ENCODE data around the gene ARHGAP42.

ARHGAP42 gene

DNA sequence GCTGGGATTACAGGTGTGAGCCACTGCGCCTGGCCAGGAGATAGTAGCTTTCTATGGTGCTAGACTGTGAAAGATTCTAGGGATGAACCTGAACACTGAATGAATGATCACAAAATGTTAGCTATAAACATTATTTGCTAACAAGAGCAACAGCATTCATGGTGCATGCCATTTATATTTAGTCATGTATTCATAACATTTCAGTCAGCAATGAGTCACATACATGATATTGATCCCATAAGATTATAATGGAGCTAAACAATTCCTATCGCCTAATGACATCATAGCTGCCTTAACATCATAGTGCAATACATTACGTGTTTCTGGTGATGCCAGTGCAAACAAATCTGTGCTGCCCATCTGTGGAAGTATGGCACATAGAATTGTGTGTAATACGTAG, 164.1 kb downstream of the ARHGAP42 start:
- H3K4me3 ChIP-seq (ENCODE audit: low read depth, low read length) = no peak overlapping the region
- TF ChIP-seq POLR2A (IDR thresholded peaks at IDR 0.05; ENCODE audit: extremely low read depth, insufficient read length) (no peak), MYC (IDR thresholded peaks at IDR 0.05; ENCODE audit: low read depth, low read length) (no peak)
- TF ChIP-seq, protein P1, sequence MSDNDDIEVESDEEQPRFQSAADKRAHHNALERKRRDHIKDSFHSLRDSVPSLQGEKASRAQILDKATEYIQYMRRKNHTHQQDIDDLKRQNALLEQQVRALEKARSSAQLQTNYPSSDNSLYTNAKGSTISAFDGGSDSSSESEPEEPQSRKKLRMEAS (IDR thresholded peaks at IDR 0.05; ENCODE audit: low read depth, low read length) = no peak
- TF ChIP-seq, protein P2, sequence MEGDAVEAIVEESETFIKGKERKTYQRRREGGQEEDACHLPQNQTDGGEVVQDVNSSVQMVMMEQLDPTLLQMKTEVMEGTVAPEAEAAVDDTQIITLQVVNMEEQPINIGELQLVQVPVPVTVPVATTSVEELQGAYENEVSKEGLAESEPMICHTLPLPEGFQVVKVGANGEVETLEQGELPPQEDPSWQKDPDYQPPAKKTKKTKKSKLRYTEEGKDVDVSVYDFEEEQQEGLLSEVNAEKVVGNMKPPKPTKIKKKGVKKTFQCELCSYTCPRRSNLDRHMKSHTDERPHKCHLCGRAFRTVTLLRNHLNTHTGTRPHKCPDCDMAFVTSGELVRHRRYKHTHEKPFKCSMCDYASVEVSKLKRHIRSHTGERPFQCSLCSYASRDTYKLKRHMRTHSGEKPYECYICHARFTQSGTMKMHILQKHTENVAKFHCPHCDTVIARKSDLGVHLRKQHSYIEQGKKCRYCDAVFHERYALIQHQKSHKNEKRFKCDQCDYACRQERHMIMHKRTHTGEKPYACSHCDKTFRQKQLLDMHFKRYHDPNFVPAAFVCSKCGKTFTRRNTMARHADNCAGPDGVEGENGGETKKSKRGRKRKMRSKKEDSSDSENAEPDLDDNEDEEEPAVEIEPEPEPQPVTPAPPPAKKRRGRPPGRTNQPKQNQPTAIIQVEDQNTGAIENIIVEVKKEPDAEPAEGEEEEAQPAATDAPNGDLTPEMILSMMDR (IDR thresholded peaks at IDR 0.05; ENCODE audit: low read depth, low read length) = no peak
- DNase-seq (ENCODE audit: low read depth) = no peak

DNA sequence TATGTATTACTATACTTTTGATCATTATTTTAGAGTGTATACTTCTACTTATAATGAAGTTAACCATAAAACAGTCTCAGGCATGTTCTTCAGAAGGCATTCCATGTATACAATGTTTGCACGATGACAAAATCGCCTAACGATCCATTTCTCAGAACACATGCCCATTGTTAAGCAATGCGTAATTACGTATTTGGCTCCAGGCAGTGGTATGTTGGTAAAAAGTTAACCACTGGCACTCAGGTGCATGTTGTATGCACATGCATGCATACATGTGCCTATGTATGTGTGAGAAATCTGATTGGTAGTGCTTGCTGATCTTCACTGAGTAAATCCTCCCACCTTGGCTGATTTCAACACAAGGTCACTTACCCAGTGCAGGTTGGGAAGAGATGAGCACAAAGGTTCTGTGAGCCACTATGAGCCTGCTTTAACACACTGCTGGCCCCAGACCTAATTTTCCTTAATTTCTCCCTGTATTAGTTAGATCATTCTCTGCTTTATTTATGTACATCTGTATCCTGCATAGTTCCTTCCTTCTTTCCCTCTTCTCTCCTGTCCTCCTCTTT, 164.6 kb downstream of the ARHGAP42 start:
- H3K4me3 ChIP-seq (ENCODE audit: low read depth, low read length) = no peak overlapping the region
- no peak for DNase-seq (ENCODE audit: low read depth)

DNA sequence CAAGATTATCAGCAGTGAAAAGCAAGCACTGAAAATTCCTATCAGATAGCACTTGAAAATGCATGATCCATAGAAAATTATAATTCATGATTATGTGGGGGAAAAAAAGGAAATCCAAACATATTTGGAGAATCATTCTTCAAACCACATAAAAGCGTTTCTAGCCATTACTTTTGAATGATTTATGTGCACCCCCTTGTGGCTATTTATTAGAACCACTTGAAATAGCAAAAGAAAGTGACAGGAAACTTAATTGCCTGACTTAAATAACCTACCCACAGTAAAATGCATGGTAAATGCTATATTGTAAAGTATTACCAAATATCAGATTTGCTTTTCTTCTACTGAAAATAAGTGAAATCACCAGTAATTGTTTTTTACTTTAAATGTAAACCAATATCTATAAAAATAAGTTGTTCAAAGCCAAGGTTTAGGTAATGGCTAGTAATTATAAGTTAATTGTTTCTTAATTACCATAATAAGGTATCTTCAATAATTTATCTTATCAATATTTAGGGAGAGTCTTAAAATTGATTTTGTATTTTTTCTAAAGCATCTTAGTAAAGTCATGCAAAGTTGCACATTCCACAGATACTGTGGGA, 168.5 kb downstream of the ARHGAP42 start:
- no peak for TF ChIP-seq MYC (IDR thresholded peaks at IDR 0.05; ENCODE audit: low read depth, low read length)
- TF ChIP-seq, protein P1 (IDR thresholded peaks at IDR 0.05; ENCODE audit: low read depth, low read length) = no peak
- no peak for TF ChIP-seq POLR2A (IDR thresholded peaks at IDR 0.05; ENCODE audit: extremely low read depth, insufficient read length)
- TF ChIP-seq, protein P2 (IDR thresholded peaks at IDR 0.05; ENCODE audit: low read depth, low read length) = peak; percentile 12
- H3K4me3 ChIP-seq (ENCODE audit: low read depth, low read length) = no peak overlapping the region
- DNase-seq (ENCODE audit: low read depth) = peak; percentile 38

More for the DNA sequence above, 164.6 kb downstream of the ARHGAP42 start:
- TF ChIP-seq, protein P2 (IDR thresholded peaks at IDR 0.05; ENCODE audit: low read depth, low read length) = no peak
- no peak for TF ChIP-seq POLR2A (IDR thresholded peaks at IDR 0.05; ENCODE audit: extremely low read depth, insufficient read length)
- no peak for TF ChIP-seq MYC (IDR thresholded peaks at IDR 0.05; ENCODE audit: low read depth, low read length)
- TF ChIP-seq, protein P1 (IDR thresholded peaks at IDR 0.05; ENCODE audit: low read depth, low read length) = no peak

DNA sequence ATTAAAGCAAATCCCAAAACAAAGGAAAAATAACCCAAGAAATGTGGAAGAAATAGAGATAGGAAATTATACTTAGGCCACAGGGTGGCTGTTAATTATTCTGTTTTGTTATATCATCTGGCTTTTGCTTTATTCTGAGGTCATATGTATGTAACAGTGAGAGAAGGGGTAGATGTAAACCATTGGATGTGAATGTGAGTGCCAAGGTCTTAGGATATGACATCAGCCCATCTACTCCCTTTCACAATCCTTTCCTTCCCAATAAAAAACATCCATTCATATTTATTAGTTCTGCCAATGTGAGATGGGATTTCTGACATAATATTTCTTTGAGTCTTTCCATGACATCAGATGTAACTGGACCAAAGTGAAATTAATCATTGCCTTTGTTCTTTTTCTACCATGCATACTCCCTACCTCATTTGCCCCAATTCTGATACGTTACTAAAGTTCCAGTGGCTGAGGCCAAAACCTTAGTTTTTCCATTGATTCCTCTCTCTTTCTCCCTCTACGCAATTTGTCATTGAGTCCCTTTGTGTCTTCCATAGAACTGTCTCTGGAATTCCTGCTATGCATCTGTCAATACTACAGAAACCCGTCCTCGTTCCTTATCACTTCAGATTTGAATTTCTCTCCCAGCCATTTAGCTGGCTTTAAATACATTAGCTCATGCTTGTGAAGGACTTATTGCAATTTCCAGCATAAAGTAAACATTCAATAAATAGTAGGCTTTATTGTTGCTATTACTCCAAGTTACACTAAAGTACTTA, 170.3 kb downstream of the ARHGAP42 start:
- no peak overlapping the region for H3K4me3 ChIP-seq (ENCODE audit: low read depth, low read length)
- no peak for DNase-seq (ENCODE audit: low read depth)
- TF ChIP-seq POLR2A (IDR thresholded peaks at IDR 0.05; ENCODE audit: extremely low read depth, insufficient read length) (no peak), MYC (IDR thresholded peaks at IDR 0.05; ENCODE audit: low read depth, low read length) (no peak)
- TF ChIP-seq, protein P2 (IDR thresholded peaks at IDR 0.05; ENCODE audit: low read depth, low read length) = no peak

DNA sequence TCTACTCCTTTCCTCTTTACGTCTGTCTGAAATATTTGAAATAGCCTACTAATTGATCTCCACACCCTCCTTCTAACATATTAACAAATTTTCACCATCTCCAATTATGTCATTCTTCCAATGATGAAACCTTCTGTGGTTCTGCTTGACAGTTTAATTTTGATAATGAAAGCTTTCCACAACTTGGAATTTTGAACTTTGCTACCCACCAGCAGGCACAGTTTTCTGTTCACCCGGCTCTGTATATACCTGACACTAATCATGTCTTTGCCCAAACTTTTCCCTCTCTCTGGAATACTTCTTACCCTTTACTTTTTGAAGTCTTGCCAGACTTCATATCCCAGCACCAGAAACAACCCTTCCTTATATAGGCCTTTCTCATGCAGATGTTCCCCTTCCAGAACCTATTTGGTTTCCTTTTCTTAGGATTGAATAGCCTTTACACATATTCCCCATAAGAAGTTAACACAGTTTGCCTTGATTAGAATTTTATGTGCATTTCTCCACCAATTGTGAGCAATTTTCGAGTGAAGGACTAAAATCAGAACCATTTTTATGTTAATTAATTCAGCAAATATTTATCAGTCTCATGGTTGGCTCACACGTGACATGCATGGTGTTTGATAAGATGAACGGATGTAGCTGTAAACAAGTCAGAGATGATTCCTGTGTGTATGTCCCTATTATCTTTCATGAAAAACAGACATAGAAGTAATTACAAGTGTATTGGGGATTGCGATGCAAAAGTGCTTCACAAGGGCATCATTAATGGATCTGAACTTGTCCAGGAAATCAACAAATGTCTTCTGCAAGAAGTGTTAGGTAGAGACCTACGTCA, 173.4 kb downstream of the ARHGAP42 start:
- TF ChIP-seq MYC (IDR thresholded peaks at IDR 0.05; ENCODE audit: low read depth, low read length) (no peak), POLR2A (IDR thresholded peaks at IDR 0.05; ENCODE audit: extremely low read depth, insufficient read length) (no peak)
- TF ChIP-seq, protein P1 (IDR thresholded peaks at IDR 0.05; ENCODE audit: low read depth, low read length) = no peak
- TF ChIP-seq, protein P2 (IDR thresholded peaks at IDR 0.05; ENCODE audit: low read depth, low read length) = no peak
- DNase-seq (ENCODE audit: low read depth) = no peak
- no peak overlapping the region for H3K4me3 ChIP-seq (ENCODE audit: low read depth, low read length)
